ENCODE results near the gene COPRS. TPM values are rescaled to one million over a fixed set of nuclear protein-coding genes. Genes with fewer than 3 reads are reported as not detected.

COPRS gene
- total and polyA plus RNA-seq, 7 donors: 29.4 to 216 (median 135) TPM

DNA sequence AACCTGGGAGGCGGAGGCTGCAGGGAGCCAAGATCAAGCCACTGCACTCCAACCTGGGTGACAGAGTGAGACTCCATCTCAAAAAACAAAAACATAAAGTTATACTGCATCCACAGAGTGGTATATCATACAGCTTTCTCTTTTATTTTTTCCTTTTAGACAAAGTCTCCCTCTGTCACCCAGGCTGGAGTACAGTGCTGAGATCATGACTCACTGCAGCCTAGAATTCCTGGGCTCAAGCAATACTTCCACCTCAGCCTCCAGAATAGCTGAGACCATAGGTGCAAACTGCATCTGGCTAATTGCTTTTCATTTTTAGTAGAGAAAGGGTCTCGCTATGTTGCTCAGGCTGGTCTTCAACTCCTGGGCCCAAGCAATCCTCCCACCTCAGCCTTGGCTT lies 10.0 kb upstream of the COPRS start:
- TF ChIP-seq EP300 (IDR thresholded peaks at IDR 0.05) (no peak), POLR2A (IDR thresholded peaks at IDR 0.05) (no peak), POLR2AphosphoS5 (IDR thresholded peaks at IDR 0.05) (no peak)
- TF ChIP-seq, protein P1, sequence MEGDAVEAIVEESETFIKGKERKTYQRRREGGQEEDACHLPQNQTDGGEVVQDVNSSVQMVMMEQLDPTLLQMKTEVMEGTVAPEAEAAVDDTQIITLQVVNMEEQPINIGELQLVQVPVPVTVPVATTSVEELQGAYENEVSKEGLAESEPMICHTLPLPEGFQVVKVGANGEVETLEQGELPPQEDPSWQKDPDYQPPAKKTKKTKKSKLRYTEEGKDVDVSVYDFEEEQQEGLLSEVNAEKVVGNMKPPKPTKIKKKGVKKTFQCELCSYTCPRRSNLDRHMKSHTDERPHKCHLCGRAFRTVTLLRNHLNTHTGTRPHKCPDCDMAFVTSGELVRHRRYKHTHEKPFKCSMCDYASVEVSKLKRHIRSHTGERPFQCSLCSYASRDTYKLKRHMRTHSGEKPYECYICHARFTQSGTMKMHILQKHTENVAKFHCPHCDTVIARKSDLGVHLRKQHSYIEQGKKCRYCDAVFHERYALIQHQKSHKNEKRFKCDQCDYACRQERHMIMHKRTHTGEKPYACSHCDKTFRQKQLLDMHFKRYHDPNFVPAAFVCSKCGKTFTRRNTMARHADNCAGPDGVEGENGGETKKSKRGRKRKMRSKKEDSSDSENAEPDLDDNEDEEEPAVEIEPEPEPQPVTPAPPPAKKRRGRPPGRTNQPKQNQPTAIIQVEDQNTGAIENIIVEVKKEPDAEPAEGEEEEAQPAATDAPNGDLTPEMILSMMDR (IDR thresholded peaks at IDR 0.05): no peak
- peaks cover 19 to 99% (median 62%) of the 10 kb centered on the region in 4 donors for H3K36me3 ChIP-seq
- no peaks in the 10 kb centered on the region for H3K9me3 ChIP-seq
- H3K27me3 ChIP-seq: no peaks in the 10 kb centered on the region
- intact Hi-C loops (cut with DNase I): no loop called here
- no peak overlapping the region for H3K4me3 ChIP-seq
- no peak for DNase-seq
- no peak overlapping the region for H3K27ac ChIP-seq
- no peaks in the 10 kb centered on the region for H3K4me1 ChIP-seq
- 97 to 100% methylated on average over 2 of the region's 2 CpGs for WGBS, 2 donors

DNA sequence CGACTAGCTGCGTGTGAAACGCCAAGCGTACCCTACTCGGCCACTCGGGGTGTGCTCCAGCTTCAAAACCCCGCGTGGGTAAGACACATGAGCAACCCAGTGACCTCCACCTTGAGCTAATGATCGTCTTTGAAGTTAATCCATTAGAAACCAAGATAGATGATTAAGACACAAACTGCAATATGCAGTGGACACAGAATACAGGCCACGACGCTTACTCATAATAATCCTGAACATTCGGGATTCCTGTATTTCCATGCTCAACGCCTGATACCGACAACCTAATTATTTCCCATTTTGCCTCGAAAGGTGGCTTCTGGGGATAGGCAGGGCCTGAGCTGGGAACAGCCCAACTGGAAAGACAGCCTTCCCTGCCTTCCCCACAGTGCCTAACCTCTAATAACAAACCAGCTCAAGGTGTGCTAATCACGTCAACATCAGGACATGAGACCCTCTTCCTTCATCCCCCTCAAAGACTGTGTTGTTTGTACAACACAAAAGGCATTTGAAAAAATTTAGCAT lies 504 bp upstream of the COPRS start:
- no peak for DNase-seq
- WGBS, 2 donors: 20 to 22% methylated on average over 16 of the region's 16 CpGs

DNA sequence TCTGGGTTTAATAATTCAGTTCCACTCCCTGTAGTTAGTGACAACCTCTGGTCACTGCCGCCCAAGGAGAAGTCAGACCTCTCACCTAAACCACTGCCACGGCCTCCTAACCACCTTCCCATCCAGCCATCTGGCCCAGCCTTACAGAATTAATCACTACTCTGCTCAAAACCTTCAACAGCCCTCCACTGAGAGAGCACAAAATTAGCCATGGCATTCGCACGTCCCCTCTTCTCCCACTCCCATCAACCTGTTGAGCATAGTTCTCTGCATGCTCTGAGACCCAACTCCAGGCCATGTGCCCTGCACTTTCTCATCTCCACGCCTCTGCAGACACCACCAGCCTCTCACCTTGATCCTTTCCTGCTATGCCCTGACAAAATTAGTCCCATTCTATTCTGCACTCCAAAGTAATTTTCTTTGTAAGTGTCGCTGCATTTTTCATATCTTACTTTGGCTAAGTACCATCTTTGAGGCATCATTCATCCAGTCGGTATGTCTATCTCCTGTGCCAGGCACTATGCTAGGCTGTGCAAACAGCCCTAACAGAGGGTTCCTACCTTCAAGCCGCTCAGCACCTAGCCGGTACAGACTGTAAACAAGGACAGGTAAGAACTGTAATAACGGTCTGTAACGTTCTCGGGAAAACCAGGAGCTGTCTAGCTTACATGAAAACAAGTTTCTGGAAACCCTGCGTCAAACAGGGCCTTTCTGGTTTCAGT lies 963 bp downstream of the COPRS start:
- H3K27me3 ChIP-seq: no peaks in the 10 kb centered on the region
- intact Hi-C loops (cut with DNase I): loop anchor here (1.0 to 5.0 kb wide), 2 partner anchors 44 to 421 kb away; partner anchors contain the start of gene UTP6
- peak overlapping the region; percentile 65 to 89 (median 77) for H3K4me3 ChIP-seq
- 28 to 42% methylated on average over 13 of the region's 13 CpGs for WGBS, 2 donors
- peak overlapping the region; percentile 84 to 92 (median 89) for H3K27ac ChIP-seq
- no peak for TF ChIP-seq EP300 (IDR thresholded peaks at IDR 0.05)
- TF ChIP-seq, protein P1 (IDR thresholded peaks at IDR 0.05): no peak
- TF ChIP-seq POLR2AphosphoS5 (IDR thresholded peaks at IDR 0.05): no peak
- TF ChIP-seq POLR2A (IDR thresholded peaks at IDR 0.05): no peak
- no peaks in the 10 kb centered on the region for H3K9me3 ChIP-seq
- DNase-seq: no peak
- H3K4me1 ChIP-seq: peaks cover 0 to 38% (median 35%) of the 10 kb centered on the region in 4 donors
- H3K36me3 ChIP-seq: peaks cover 0 to 34% (median 8%) of the 10 kb centered on the region in 4 donors

More for the DNA sequence above, 504 bp upstream of the COPRS start:
- H3K27ac ChIP-seq: peak overlapping the region in 3 of 4 donors; percentile 12 to 92 (median 90)
- H3K4me1 ChIP-seq: peaks cover 0 to 35% (median 32%) of the 10 kb centered on the region in 4 donors
- peak overlapping the region in 3 of 4 donors; percentile 72 to 89 (median 82) for H3K4me3 ChIP-seq
- no peaks in the 10 kb centered on the region for H3K27me3 ChIP-seq
- no peaks in the 10 kb centered on the region for H3K9me3 ChIP-seq
- intact Hi-C loops (cut with DNase I): loop anchor here (5.0 kb wide), 1 partner anchor 43 kb away; the partner anchor contains the start of gene UTP6
- peaks cover 0 to 43% (median 15%) of the 10 kb centered on the region in 4 donors for H3K36me3 ChIP-seq
- TF ChIP-seq POLR2A (IDR thresholded peaks at IDR 0.05): no peak
- TF ChIP-seq, protein P1 (IDR thresholded peaks at IDR 0.05): no peak
- no peak for TF ChIP-seq EP300 (IDR thresholded peaks at IDR 0.05)
- no peak for TF ChIP-seq POLR2AphosphoS5 (IDR thresholded peaks at IDR 0.05)

DNA sequence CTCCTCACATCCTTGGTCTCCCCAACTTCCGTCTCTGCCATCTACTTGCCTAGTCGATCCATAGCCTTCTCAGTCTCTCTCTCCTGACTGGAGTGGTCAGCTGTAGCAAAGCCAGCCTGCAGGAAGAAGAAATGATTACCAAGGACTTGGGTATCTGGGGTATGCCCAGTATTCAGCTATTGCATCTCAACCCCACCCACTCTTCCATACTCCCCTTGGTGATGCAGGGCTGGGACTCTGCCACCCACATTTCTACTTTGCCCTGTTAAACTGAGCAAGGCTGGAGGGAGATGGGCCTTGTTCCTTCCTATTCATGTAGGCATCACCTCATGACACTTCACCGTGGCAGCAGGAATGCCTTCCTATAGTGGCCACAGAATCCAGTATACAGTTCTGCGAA lies 2.3 kb downstream of the COPRS start:
- peaks cover 0 to 38% (median 35%) of the 10 kb centered on the region in 4 donors for H3K4me1 ChIP-seq
- DNase-seq: no peak
- TF ChIP-seq POLR2AphosphoS5 (IDR thresholded peaks at IDR 0.05): no peak
- TF ChIP-seq, protein P1 (IDR thresholded peaks at IDR 0.05): no peak
- no peak for TF ChIP-seq POLR2A (IDR thresholded peaks at IDR 0.05)
- TF ChIP-seq EP300 (IDR thresholded peaks at IDR 0.05): no peak
- intact Hi-C loops (cut with DNase I): loop anchor here (5.0 kb wide), 1 partner anchor 46 kb away; the partner anchor contains the start of gene UTP6
- no peaks in the 10 kb centered on the region for H3K27me3 ChIP-seq
- H3K4me3 ChIP-seq: no peak overlapping the region
- H3K36me3 ChIP-seq: peaks cover 8 to 34% (median 12%) of the 10 kb centered on the region in 4 donors
- H3K9me3 ChIP-seq: no peaks in the 10 kb centered on the region
- peak overlapping the region in 1 of 4 donors; percentile 88 for H3K27ac ChIP-seq
- WGBS, 2 donors: 95 to 98% methylated on average over 4 of the region's 4 CpGs

Data from sigmoid colon (tissue), 7 donors.